BE2C (cell line): ENCODE results near the gene MTRF1.

Experiments
- DNase-seq: peaks from one replicate; pipeline ENCODE4 v3.0.0-alpha.2; 2020
- H3K27me3 ChIP-seq: fragments of 250-450 bp; sonication (Bioruptor Pico); 2 replicates; pipeline ENCODE4 v1.5.1; 2020; ENCODE audit warnings: mild to moderate bottlenecking
- H3K36me3 ChIP-seq: fragments of 250-450 bp; sonication (Bioruptor Pico); 2 replicates; pipeline ENCODE4 v1.5.1; 2020; ENCODE audit warnings: mild to moderate bottlenecking
- H3K4me1 ChIP-seq: fragments of 250-450 bp; sonication (Bioruptor Pico); 2 replicates; pipeline ENCODE4 v1.5.1; 2020
- H3K4me3 ChIP-seq: 2 replicates; pipeline ENCODE4 v1.5.1; 2011; ENCODE audit warnings: low read depth, low read length
- H3K9me3 ChIP-seq: fragments of 250-450 bp; sonication (Bioruptor Pico); 2 replicates; pipeline ENCODE4 v1.5.1; 2020
- CTCF ChIP-seq: IDR thresholded peaks from 2 replicates; pipeline ENCODE4 v1.5.1; 2012; ENCODE audit warnings: mild to moderate bottlenecking, low read depth, low read length

The MTRF1 gene

DNA sequence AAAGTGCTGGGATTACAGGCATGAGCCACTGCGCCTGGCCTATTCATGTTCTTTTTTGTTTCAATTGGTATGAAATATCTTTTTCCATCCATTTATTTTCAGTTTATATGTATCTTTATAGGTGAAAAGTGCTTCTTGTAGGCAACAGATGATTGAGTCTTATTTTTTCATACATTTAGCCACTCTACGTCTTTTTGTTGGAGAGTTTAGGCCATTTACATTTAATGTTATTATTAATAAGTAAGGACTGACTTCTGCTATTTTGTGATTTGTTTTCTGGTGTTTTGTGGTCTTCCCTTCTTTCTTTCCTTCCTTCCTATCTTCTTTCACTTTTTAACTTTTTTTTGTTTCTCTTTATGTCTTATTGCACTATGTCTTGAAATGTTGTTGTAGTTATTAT lies 52.3 kb downstream of the MTRF1 start:
- H3K4me3 ChIP-seq: no peak overlapping the region
- no peaks in the 10 kb centered on the region for H3K36me3 ChIP-seq
- H3K9me3 ChIP-seq: no peaks in the 10 kb centered on the region
- no peaks in the 10 kb centered on the region for H3K4me1 ChIP-seq
- TF ChIP-seq CTCF: no peak
- no peak for DNase-seq
- no peaks in the 10 kb centered on the region for H3K27me3 ChIP-seq

- Histone ChIP-seq H3K9me3 (no peaks in the 10 kb centered on the region), H3K27me3 (no peaks in the 10 kb centered on the region), H3K36me3 (no peaks in the 10 kb centered on the region), H3K4me1 (no peaks in the 10 kb centered on the region), H3K4me3 (no peak overlapping the region)
- no peak for DNase-seq
- no peak for TF ChIP-seq CTCF
Measured at GRCh38 chr13:41206467-41206866, 56.9 kb downstream of the MTRF1 start.

DNA sequence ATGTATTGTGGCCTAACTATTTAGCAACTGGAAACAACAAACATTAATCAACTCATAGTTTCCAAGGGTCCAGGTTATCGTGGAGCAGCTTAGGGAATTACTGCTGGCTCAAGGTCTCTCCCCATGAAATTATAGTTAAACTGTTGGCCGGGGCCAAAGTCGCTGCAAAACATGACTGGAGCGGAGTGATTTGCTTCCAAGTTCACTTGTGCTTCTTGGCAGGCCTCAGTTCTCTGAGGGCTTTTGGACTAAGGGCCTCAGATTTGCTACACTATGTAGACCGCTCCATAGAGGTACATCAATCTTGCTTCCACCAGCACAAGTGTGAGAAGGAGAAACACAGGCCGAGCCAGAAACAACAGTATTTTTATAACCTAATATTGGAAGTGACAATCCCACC lies 59.6 kb downstream of the MTRF1 start:
- Histone ChIP-seq H3K4me3 (no peak overlapping the region), H3K9me3 (no peaks in the 10 kb centered on the region)

GRCh38 chr13:41200126-41200525 lies 63.2 kb downstream of the MTRF1 start:
- no peak for TF ChIP-seq CTCF
- Histone ChIP-seq H3K27me3 (no peaks in the 10 kb centered on the region), H3K4me1 (no peaks in the 10 kb centered on the region), H3K4me3 (no peak overlapping the region), H3K36me3 (no peaks in the 10 kb centered on the region), H3K9me3 (no peaks in the 10 kb centered on the region)
- no peak for DNase-seq

More for the DNA sequence above, 59.6 kb downstream of the MTRF1 start:
- Histone ChIP-seq H3K36me3 (no peaks in the 10 kb centered on the region), H3K4me1 (no peaks in the 10 kb centered on the region), H3K27me3 (no peaks in the 10 kb centered on the region)
- DNase-seq: no peak
- TF ChIP-seq CTCF: no peak

GRCh38 chr13:41199526-41199925 lies 63.9 kb downstream of the MTRF1 start:
- Histone ChIP-seq H3K9me3 (no peaks in the 10 kb centered on the region), H3K4me3 (no peak overlapping the region), H3K4me1 (no peaks in the 10 kb centered on the region), H3K27me3 (no peaks in the 10 kb centered on the region), H3K36me3 (no peaks in the 10 kb centered on the region)
- DNase-seq: no peak
- no peak for TF ChIP-seq CTCF

DNA sequence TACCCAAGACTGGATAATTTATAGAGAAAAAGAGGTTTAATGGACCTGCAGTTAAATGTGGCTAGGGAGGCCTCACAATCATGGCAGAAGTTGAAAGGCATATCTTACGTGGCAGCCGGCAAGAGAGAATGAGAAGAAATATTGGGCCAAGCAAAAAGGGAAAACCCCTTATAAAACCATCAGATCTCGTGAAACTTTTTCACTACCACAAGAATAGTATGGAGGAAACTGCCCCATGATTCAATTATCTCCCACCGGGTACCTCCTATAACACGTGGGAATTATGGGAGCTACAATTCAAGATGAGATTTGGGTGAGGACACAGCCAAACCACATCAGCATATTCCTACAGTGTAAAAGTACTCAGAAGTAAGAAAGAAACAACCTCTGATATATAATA lies 64.3 kb downstream of the MTRF1 start:
- no peak for DNase-seq

More for the DNA sequence above, 64.3 kb downstream of the MTRF1 start:
- H3K9me3 ChIP-seq: no peaks in the 10 kb centered on the region
- no peaks in the 10 kb centered on the region for H3K36me3 ChIP-seq
- no peaks in the 10 kb centered on the region for H3K27me3 ChIP-seq
- H3K4me3 ChIP-seq: no peak overlapping the region
- TF ChIP-seq CTCF: no peak
- H3K4me1 ChIP-seq: no peaks in the 10 kb centered on the region
